WTC11 (cell line): ENCODE data around the gene UGT2B17. TPM values are rescaled to one million over a fixed set of nuclear protein-coding genes. Genes with fewer than 3 reads are reported as not detected.

ENCODE experiments used
- ATAC-seq: fragments of 200-7000 bp; cut with Tn5 transposase; 2 replicates; pipeline ENCODE4 v1.10.0; 2021; ENCODE audit warnings: mild to moderate bottlenecking, moderate library complexity
- CTCF ChIA-PET: fragments of 300-600 bp; sonication (Branson Sonifier 250); formaldehyde crosslinking; loops from one replicate; lab custom pipeline; 2021; ENCODE audit warnings: antibody characterized with exemption; lab: Charles Lee
- POLR2A ChIA-PET: fragments of 350-600 bp; sonication (Branson Sonifier 250); formaldehyde crosslinking; loops from one replicate; lab custom pipeline; 2021; ENCODE audit warnings: antibody characterized with exemption; lab: Charles Lee
- DNase-seq: peaks from one replicate; pipeline ENCODE4 v3.0.0; 2021; ENCODE audit warnings: low spot score
- H3K27ac Mint-ChIP-seq: 2 replicates; pipeline ENCODE4 v1.8.0; 2021; ENCODE audit warnings: mixed read lengths
- H3K27me3 Mint-ChIP-seq: 2 replicates; pipeline ENCODE4 v1.8.0; 2021; ENCODE audit warnings: low read depth, mild to moderate bottlenecking, moderate library complexity, mixed read lengths
- H3K36me3 Mint-ChIP-seq: 2 replicates; pipeline ENCODE4 v1.8.0; 2021; ENCODE audit warnings: mixed read lengths
- H3K4me1 Mint-ChIP-seq: 2 replicates; pipeline ENCODE4 v1.8.0; 2022; ENCODE audit warnings: mixed read lengths
- H3K4me3 Mint-ChIP-seq: 2 replicates; pipeline ENCODE4 v1.8.0; 2021; ENCODE audit warnings: mild to moderate bottlenecking, moderate library complexity, mixed read lengths
- H3K9me3 Mint-ChIP-seq: 2 replicates; pipeline ENCODE4 v1.8.0; 2021; ENCODE audit warnings: mixed read lengths
- AR ChIP-seq: fragments of 250-450 bp; sonication (Bioruptor Pico); IDR thresholded peaks from 2 replicates; pipeline ENCODE4 v1.9.0; 2021; ENCODE audit warnings: mild to moderate bottlenecking
- ATF1 ChIP-seq: sonication (generic); formaldehyde crosslinking; IDR thresholded peaks from 2 replicates; pipeline ENCODE4 v1.8.1; 2023; ENCODE audit warnings: mild to moderate bottlenecking, moderate library complexity, missing genetic modification reagents
- CREB1 ChIP-seq: sonication (generic); formaldehyde crosslinking; IDR thresholded peaks from 2 replicates; pipeline ENCODE4 v1.8.0; 2023; ENCODE audit warnings: mild to moderate bottlenecking, missing genetic modification reagents
- ESRRA ChIP-seq: sonication (generic); formaldehyde crosslinking; IDR thresholded peaks from 2 replicates; pipeline ENCODE4 v1.8.1; 2022; ENCODE audit warnings: mild to moderate bottlenecking, missing genetic modification reagents, borderline replicate concordance
- FOXK1 ChIP-seq: sonication (generic); formaldehyde crosslinking; IDR thresholded peaks from 2 replicates; pipeline ENCODE4 v1.8.0; 2022; ENCODE audit warnings: mild to moderate bottlenecking, moderate library complexity, missing genetic modification reagents
- GABPB1 ChIP-seq: sonication (generic); formaldehyde crosslinking; IDR thresholded peaks from 2 replicates; pipeline ENCODE4 v1.8.1; 2023; ENCODE audit warnings: mild to moderate bottlenecking, missing genetic modification reagents
- GRHL2 ChIP-seq: fragments of 250-450 bp; sonication (Bioruptor Pico); IDR thresholded peaks from 2 replicates; pipeline ENCODE4 v1.8.0; 2022; ENCODE audit warnings: mild to moderate bottlenecking, moderate library complexity; ENCODE audit not compliant: insufficient replicate concordance, severe bottlenecking
- HMGXB4 ChIP-seq: sonication (generic); formaldehyde crosslinking; IDR thresholded peaks from 2 replicates; pipeline ENCODE4 v1.8.1; 2023; ENCODE audit warnings: mild to moderate bottlenecking, moderate library complexity, missing genetic modification reagents
- IRF2 ChIP-seq: sonication (generic); formaldehyde crosslinking; IDR thresholded peaks from 2 replicates; pipeline ENCODE4 v1.8.0; 2022; ENCODE audit warnings: low read depth, missing genetic modification reagents, borderline replicate concordance
- KAT7 ChIP-seq: sonication (generic); formaldehyde crosslinking; IDR thresholded peaks from 2 replicates; pipeline ENCODE4 v1.8.1; 2023; ENCODE audit warnings: missing genetic modification reagents, mild to moderate bottlenecking, borderline replicate concordance
- NFYB ChIP-seq: sonication (generic); formaldehyde crosslinking; conservative IDR thresholded peaks from 2 replicates; pipeline ENCODE4 v1.8.0; 2022; ENCODE audit warnings: low read depth, missing genetic modification reagents
- NR3C1 ChIP-seq: sonication (generic); formaldehyde crosslinking; conservative IDR thresholded peaks from 2 replicates; pipeline ENCODE4 v1.8.1; 2023; ENCODE audit warnings: low read depth, mild to moderate bottlenecking, missing genetic modification reagents
- RELA ChIP-seq: sonication (generic); formaldehyde crosslinking; IDR thresholded peaks from 2 replicates; pipeline ENCODE4 v1.8.1; 2022; ENCODE audit warnings: missing genetic modification reagents, mild to moderate bottlenecking, borderline replicate concordance
- SOX15 ChIP-seq: fragments of 250-450 bp; sonication (Bioruptor Pico); IDR thresholded peaks from 2 replicates; pipeline ENCODE4 v1.9.0; 2021; ENCODE audit warnings: mild to moderate bottlenecking
- ZBTB21 ChIP-seq: sonication (generic); formaldehyde crosslinking; IDR thresholded peaks from 2 replicates; pipeline ENCODE4 v1.8.1; 2023; ENCODE audit warnings: mild to moderate bottlenecking, missing genetic modification reagents, borderline replicate concordance
- ZNF121 ChIP-seq: sonication (generic); formaldehyde crosslinking; IDR thresholded peaks from 2 replicates; pipeline ENCODE4 v1.8.0; 2023; ENCODE audit warnings: missing genetic modification reagents
- ZNF671 ChIP-seq: fragments of 250-450 bp; sonication (Bioruptor Pico); IDR thresholded peaks from 2 replicates; pipeline ENCODE4 v1.8.0; 2021; ENCODE audit warnings: mild to moderate bottlenecking
- total RNA-seq: library from RNA; stranded (reverse); gene quantifications from 3 replicates; pipeline ENCODE4 v1.2.3, GENCODE V29; 2021
- TF ChIP-seq, protein P1 (sequence below): sonication (generic); formaldehyde crosslinking; conservative IDR thresholded peaks from 2 replicates; pipeline ENCODE4 v1.8.1; 2023; ENCODE audit warnings: mild to moderate bottlenecking, low read depth, missing genetic modification reagents, moderate library complexity
- TF ChIP-seq, protein P2 (sequence below): fragments of 250-450 bp; sonication (Bioruptor Pico); IDR thresholded peaks from 2 replicates; pipeline ENCODE4 v2.1.2; 2022; ENCODE audit warnings: mild to moderate bottlenecking, moderate library complexity

Gene UGT2B17
- total RNA-seq, 1 experiment from 2014 or later: not detected

DNA sequence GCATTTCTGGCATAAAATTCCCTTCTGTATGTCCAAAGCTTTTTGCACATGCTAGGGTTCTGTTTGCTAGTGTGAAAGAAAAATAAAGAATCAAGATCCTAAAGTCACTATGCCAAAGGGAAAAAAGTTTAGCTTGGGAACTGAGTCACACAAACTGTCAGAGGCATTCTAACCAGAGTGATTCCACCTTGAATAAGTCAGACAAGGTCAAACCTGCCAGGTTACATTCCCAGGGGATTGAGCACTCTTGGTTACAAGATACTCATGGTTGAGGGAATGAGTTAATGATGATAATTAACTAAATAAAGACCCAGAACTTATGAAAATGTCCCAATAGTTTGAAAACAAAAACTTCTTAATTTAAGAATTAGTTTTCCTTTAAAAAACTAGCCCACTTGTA is 13.7 kb upstream of the UGT2B17 start:
- no peaks in the 10 kb centered on the region for H3K27me3 Mint-ChIP-seq
- no peaks in the 10 kb centered on the region for H3K9me3 Mint-ChIP-seq
- no peaks in the 10 kb centered on the region for H3K36me3 Mint-ChIP-seq
- H3K4me3 Mint-ChIP-seq: no peak overlapping the region
- TF ChIP-seq, protein P1, sequence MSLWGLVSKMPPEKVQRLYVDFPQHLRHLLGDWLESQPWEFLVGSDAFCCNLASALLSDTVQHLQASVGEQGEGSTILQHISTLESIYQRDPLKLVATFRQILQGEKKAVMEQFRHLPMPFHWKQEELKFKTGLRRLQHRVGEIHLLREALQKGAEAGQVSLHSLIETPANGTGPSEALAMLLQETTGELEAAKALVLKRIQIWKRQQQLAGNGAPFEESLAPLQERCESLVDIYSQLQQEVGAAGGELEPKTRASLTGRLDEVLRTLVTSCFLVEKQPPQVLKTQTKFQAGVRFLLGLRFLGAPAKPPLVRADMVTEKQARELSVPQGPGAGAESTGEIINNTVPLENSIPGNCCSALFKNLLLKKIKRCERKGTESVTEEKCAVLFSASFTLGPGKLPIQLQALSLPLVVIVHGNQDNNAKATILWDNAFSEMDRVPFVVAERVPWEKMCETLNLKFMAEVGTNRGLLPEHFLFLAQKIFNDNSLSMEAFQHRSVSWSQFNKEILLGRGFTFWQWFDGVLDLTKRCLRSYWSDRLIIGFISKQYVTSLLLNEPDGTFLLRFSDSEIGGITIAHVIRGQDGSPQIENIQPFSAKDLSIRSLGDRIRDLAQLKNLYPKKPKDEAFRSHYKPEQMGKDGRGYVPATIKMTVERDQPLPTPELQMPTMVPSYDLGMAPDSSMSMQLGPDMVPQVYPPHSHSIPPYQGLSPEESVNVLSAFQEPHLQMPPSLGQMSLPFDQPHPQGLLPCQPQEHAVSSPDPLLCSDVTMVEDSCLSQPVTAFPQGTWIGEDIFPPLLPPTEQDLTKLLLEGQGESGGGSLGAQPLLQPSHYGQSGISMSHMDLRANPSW: no peak
- TF ChIP-seq NR3C1 (CRISPR knock-in tag) (no peak), KAT7 (CRISPR knock-in tag) (no peak), FOXK1 (CRISPR knock-in tag) (no peak), ZNF121 (CRISPR knock-in tag) (no peak), ESRRA (CRISPR knock-in tag) (no peak), CREB1 (CRISPR knock-in tag) (no peak), SOX15 (CRISPR knock-in tag) (no peak)
- TF ChIP-seq, protein P2, sequence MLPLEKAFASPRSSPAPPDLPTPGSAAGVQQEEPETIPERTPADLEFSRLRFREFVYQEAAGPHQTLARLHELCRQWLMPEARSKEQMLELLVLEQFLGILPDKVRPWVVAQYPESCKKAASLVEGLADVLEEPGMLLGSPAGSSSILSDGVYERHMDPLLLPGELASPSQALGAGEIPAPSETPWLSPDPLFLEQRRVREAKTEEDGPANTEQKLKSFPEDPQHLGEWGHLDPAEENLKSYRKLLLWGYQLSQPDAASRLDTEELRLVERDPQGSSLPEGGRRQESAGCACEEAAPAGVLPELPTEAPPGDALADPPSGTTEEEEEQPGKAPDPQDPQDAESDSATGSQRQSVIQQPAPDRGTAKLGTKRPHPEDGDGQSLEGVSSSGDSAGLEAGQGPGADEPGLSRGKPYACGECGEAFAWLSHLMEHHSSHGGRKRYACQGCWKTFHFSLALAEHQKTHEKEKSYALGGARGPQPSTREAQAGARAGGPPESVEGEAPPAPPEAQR: no peak
- ChIA-PET POLR2A (no interaction called here), CTCF (no interaction called here)
- H3K4me1 Mint-ChIP-seq: no peaks in the 10 kb centered on the region
- DNase-seq (no peak), ATAC-seq (no peak)
- no peak overlapping the region for H3K27ac Mint-ChIP-seq

DNA sequence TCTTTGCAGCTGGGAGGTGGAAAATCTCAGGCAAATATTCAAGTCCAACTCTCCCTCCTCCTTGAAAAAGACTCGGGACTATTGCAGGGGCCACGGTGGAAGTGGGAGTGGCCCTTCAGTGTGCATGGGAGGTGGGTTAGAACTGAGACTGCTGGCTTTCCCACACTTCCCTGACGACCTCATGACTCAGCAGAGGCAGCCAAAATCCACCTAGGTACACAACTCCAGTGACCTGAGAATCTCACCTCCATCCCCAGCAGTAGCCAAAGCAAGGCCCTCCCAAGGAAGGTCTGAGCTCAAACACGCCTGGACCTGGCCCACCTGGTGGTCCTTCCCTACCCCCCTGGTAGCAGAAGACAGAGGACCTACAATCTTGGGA is 6.2 kb upstream of the UGT2B17 start:
- Mint-ChIP-seq H3K9me3 (no peaks in the 10 kb centered on the region), H3K36me3 (no peaks in the 10 kb centered on the region), H3K27me3 (no peaks in the 10 kb centered on the region), H3K27ac (no peak overlapping the region), H3K4me1 (no peaks in the 10 kb centered on the region), H3K4me3 (no peak overlapping the region)
- ATAC-seq: no peak
- DNase-seq: no peak
- TF ChIP-seq GRHL2 (CRISPR knock-in tag): no peak
- TF ChIP-seq GABPB1: no peak
- TF ChIP-seq HMGXB4: no peak
- TF ChIP-seq AR (CRISPR knock-in tag): no peak
- TF ChIP-seq ESRRA (CRISPR knock-in tag): no peak
- no peak for TF ChIP-seq ATF1 (CRISPR knock-in tag)
- TF ChIP-seq IRF2 (CRISPR knock-in tag): no peak
- no peak for TF ChIP-seq NFYB
- no peak for TF ChIP-seq ZBTB21 (CRISPR knock-in tag)
- no peak for TF ChIP-seq ZNF671 (CRISPR knock-in tag)
- no peak for TF ChIP-seq FOXK1 (CRISPR knock-in tag)
- no peak for TF ChIP-seq RELA (CRISPR knock-in tag)
- ChIA-PET POLR2A (no interaction called here), CTCF (no interaction called here)
